NCI-H1092 treated with DMSO at 0.1 percent for 48 hours (cell line): Measurements from ENCODE around the gene ARF1.
"Not testable (repeated sequence)": the region's sequence is repeated elsewhere in the genome, so short reads cannot be mapped to it uniquely, and the experiment has no call there.

Experiments used
- DNase-seq: peaks from one replicate; lab custom pipeline; 2025; lab: John Stamatoyannopoulos, UW

Gene ARF1

GRCh38 chr1:228102791-228103620 lies 20.5 kb downstream of the ARF1 start, which contains the start of gene C1orf35:
TSS of gene C1orf35 (minus strand) at chr1:228103325. CDS start at chr1:228103227, 98 bp downstream.
- peak; percentile 96 for DNase-seq

DNA sequence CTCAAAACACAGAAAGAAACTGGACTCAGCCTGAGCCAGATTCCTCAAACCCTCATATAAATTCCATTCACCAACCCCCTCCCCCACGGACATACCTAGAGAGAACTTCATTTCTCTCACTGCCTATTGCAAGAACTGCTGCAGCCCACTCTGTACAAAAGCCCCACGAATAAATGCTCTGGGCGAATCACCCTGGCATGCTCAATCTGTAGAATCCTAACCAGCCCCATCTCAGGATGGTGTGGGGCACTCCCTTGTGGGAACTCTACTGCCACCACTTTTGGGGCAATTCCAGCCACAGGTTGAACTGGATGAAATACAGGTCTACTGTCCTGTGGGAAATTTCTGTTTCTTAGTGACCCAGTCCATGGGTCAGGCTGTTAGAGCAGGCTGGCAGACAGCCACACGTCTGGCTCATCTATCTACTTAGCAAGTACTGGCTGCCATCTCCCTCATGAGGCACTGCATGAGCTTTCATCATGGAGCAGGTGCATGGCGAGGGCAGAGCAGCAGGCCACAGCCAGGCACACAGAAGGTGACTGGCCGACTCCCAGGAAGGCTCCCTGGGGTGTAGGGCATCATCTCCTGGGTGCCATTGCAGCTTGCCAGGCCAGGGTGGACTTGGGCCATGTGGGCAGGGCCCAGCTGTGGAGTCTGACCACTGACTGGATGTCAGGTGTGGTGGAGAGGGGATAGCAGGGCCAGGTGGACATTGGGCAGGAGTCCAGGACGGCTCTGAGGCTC lies 22.2 kb downstream of the ARF1 start:
- no peak for DNase-seq

GRCh38 chr1:228105270-228105995 lies 22.9 kb downstream of the ARF1 start:
- DNase-seq, result no peak

- DNase-seq, result no peak
Observed at GRCh38 chr1:228105996-228106799, 23.7 kb downstream of the ARF1 start.

- DNase-seq, result no peak
Observed at GRCh38 chr1:228106800-228107054, 24.2 kb downstream of the ARF1 start.

DNA sequence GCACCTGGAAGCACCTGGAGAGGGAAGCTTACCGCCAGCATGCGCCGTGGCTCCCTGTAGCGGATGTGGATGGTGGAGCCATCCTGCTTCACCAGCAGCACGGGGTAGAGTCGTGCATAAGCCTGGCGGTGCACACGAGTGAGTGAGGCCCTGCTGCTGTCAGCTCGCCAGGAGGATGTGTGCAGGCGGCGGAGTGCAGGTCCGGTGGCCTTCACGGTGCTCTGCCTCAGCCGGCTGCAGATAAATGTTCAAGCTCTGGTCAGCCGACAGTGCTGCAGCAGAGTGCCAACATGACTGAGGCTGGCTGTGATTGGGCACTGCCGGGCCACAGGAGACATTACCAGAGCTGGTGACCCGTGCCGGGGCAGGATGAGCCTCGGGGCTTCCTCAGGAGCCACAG lies 25.1 kb downstream of the ARF1 start:
- no peak for DNase-seq

- no peak for DNase-seq
Observed at GRCh38 chr1:228108055-228108690, 25.7 kb downstream of the ARF1 start.

- no peak for DNase-seq
Observed at GRCh38 chr1:228108742-228109072, 26.2 kb downstream of the ARF1 start.

DNA sequence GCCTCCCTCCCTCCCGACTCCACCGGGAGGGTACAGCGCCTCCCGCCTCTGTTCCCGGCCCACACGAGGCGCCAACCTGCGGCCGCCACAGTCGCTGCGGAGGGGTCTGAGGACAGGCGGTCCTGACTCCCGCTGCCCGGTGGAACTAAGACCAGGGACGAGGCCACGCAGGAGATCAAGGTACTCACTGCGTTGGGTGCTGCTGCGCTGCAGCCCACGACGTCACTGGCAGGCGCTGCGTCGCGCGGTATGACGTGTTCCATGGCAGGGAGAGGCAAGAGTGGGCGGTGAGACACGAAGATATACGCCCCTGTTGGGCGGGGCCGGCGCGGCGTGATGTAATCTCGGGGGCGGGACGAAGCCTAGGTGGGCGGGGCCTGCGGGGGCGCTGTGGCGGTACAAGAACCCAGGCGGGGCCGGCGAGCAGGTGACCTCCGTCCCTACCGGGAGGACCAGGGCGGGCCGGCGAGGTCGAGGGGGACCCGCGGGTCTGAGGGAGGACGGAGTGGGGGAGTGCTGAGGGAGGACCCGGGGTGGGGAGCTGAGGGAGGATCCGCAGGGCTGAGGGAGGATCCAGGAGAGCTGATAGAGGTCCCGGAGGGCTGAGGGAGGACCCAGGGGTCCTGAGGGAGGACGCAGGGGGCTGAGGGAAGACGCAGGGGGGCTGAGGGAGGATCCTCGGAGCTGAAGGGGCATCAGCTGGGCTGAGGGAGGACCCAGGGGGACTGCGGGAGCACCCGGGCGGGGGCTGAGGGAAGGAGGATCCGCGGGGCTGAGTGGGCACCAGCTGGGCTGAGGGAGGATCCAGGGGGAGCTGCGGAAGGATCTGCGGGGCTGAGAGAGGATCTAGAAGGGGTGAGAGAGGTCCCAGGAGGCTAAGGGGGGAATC lies 26.8 kb downstream of the ARF1 start, which contains the start of gene MRPL55:
Gene MRPL55 (minus strand): TSS at position 227 of the 889 bp plus-strand sequence. CDS start 1,039 bp downstream, outside the sequence.
- peak; percentile 97 for DNase-seq

GRCh38 chr1:228109962-228110488 lies 27.5 kb downstream of the ARF1 start:
- peak; percentile 37 for DNase-seq

DNA sequence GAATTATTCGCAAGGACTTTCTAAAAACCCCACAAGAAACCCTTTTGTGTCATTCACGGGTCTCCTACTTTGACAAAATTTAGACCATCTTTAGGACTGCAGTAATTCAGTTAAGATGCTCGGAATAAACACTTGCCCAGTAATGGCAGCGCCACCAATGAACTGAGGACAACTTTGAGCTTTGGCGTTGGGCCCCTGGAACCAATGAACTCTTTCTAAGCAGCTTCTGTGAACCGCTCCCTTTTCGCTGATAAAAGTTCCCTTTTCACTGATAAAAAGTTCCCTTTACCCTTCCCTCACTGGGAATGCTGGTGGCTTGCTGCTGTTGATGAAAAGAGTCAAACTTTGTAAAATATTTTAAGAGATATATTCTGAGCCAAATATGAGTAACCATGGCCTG lies 28.0 kb downstream of the ARF1 start:
- no peak for DNase-seq

DNA sequence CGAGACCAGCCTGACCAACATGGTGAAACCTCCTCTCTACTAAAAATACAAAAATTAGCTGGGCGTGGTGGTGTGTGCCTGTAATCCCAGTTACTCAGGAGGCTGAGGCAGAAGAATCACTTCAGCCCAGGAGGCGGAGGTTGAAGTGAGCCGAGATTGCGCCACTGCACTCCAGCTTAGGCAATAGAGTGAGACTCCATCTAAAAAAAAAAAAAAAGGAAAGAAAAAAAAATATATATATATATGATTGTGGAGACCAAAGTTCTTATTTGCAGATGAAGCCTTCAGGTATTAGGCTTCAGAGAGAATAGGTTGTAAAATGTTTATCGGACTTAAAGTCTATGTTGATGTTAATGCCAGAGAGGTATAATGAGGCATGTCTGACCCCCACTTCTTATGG lies 28.8 kb downstream of the ARF1 start:
- DNase-seq, result not testable (repeated sequence)

- DNase-seq, result no peak
Observed at GRCh38 chr1:228112167-228112566, 29.7 kb downstream of the ARF1 start.

GRCh38 chr1:228112617-228113016 lies 30.1 kb downstream of the ARF1 start:
- DNase-seq, result no peak

- no peak for DNase-seq
Observed at GRCh38 chr1:228114827-228115226, 32.3 kb downstream of the ARF1 start.

- no peak for DNase-seq
Observed at GRCh38 chr1:228117335-228117734, 34.8 kb downstream of the ARF1 start.

DNA sequence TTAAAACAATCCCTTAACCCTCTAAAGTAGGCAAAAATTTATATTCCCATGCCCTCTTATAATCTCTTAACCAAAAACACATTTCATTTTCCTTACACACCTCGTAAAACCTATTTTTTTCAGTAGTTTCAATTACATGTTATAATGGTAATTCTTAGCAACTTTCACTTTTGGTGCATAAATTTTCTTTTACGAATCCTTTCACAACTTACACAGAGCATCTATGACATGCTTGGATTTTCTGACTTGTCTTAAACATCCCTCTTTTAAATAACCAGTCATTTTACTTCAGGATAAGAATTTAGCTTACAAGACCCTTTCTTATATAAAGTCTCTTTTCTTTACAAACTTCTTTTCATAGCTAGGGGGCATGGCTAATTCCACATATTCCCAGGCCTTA lies 35.5 kb downstream of the ARF1 start:
- DNase-seq, result no peak

DNA sequence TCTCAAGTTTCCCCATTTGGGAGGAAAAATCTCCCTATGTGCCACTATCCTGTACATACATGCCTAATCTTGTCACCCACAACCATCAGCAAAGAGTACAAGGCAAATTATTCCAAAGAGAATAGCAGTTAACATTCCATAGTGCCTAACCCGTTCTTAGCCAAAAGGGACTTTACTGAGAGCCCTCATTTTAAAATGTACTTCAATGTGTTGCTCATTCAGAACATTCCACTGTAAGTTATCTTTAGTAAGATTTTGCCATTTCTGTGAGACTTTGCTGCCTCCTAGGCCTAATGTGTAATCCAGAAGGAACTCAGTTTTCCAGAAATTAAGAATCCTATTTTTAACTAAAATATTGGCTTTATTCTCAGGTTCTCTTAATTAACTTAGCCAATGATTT lies 37.8 kb downstream of the ARF1 start:
- no peak for DNase-seq

GRCh38 chr1:228120857-228121489 lies 38.5 kb downstream of the ARF1 start:
- no peak for DNase-seq
